ENCODE data around the gene HRH3.

HRH3 gene

GRCh38 chr20:62222266-62222850 is 2.3 kb upstream of the HRH3 start:
- ChIA-PET CTCF (no interaction called here), POLR2A (no interaction called here)
- no peak for TF ChIP-seq PKNOX1 (IDR thresholded peaks at IDR 0.05)
- TF ChIP-seq FOXM1 (IDR thresholded peaks at IDR 0.05; ENCODE audit: borderline replicate concordance) = no peak
- TF ChIP-seq BHLHE40 (IDR thresholded peaks at IDR 0.05; ENCODE audit: borderline replicate concordance) = no peak
- TF ChIP-seq ELF4 (IDR thresholded peaks at IDR 0.05) = no peak
- no peak for TF ChIP-seq FOXA1 (IDR thresholded peaks at IDR 0.05)
- no peak for TF ChIP-seq ARNT (IDR thresholded peaks at IDR 0.05)
- TF ChIP-seq TARDBP (IDR thresholded peaks at IDR 0.05) = no peak
- TF ChIP-seq SP1 (IDR thresholded peaks at IDR 0.05) = no peak
- no peak for TF ChIP-seq CTBP1 (IDR thresholded peaks at IDR 0.05; ENCODE audit: borderline replicate concordance)
- no peak for TF ChIP-seq ZNF384 (IDR thresholded peaks at IDR 0.05)
- no peak for TF ChIP-seq L3MBTL2 (conservative IDR thresholded peaks at IDR 0.05)
- no peak for DNase-seq (ENCODE audit: extremely low spot score)

GRCh38 chr20:62220666-62221568 is 839 bp upstream of the HRH3 start:
- ChIA-PET POLR2A (no interaction called here), CTCF (no interaction called here)
- no peak for DNase-seq (ENCODE audit: extremely low spot score)
- TF ChIP-seq ELF4 (IDR thresholded peaks at IDR 0.05) = no peak
- TF ChIP-seq FOXK2 (IDR thresholded peaks at IDR 0.05) = no peak
- TF ChIP-seq ARNT (IDR thresholded peaks at IDR 0.05) = no peak
- no peak for TF ChIP-seq L3MBTL2 (conservative IDR thresholded peaks at IDR 0.05)
- TF ChIP-seq TARDBP (IDR thresholded peaks at IDR 0.05) = no peak
- no peak for TF ChIP-seq FOXM1 (IDR thresholded peaks at IDR 0.05; ENCODE audit: borderline replicate concordance)
- TF ChIP-seq HDGF (IDR thresholded peaks at IDR 0.05; ENCODE audit: borderline replicate concordance) = no peak
- no peak for TF ChIP-seq SP1 (IDR thresholded peaks at IDR 0.05)
- TF ChIP-seq PKNOX1 (IDR thresholded peaks at IDR 0.05) = no peak

GRCh38 chr20:62219101-62219991 is 732 bp downstream of the HRH3 start:
- CTCF ChIA-PET = no interaction called here
- POLR2A ChIA-PET = no interaction called here
- TF ChIP-seq L3MBTL2 (conservative IDR thresholded peaks at IDR 0.05) (no peak), NFRKB (IDR thresholded peaks at IDR 0.05) (no peak), LEF1 (IDR thresholded peaks at IDR 0.05; ENCODE audit: borderline replicate concordance) (no peak), HDGF (IDR thresholded peaks at IDR 0.05; ENCODE audit: borderline replicate concordance) (no peak), ELF4 (IDR thresholded peaks at IDR 0.05) (no peak), ZNF384 (IDR thresholded peaks at IDR 0.05) (no peak), BHLHE40 (IDR thresholded peaks at IDR 0.05; ENCODE audit: borderline replicate concordance) (no peak), FOXM1 (IDR thresholded peaks at IDR 0.05; ENCODE audit: borderline replicate concordance) (no peak), FOXK2 (IDR thresholded peaks at IDR 0.05) (no peak), FOXA1 (IDR thresholded peaks at IDR 0.05) (no peak), SUZ12 (IDR thresholded peaks at IDR 0.05) (no peak), CTBP1 (IDR thresholded peaks at IDR 0.05; ENCODE audit: borderline replicate concordance) (no peak), TARDBP (IDR thresholded peaks at IDR 0.05) (no peak)
- DNase-seq (ENCODE audit: extremely low spot score) = no peak

GRCh38 chr20:62217913-62218773 is 1.9 kb downstream of the HRH3 start:
- POLR2A ChIA-PET = no interaction called here
- CTCF ChIA-PET = no interaction called here
- TF ChIP-seq CTBP1 (IDR thresholded peaks at IDR 0.05; ENCODE audit: borderline replicate concordance) = no peak
- TF ChIP-seq FOXK2 (IDR thresholded peaks at IDR 0.05) = no peak
- TF ChIP-seq L3MBTL2 (conservative IDR thresholded peaks at IDR 0.05) = no peak
- TF ChIP-seq ARNT (IDR thresholded peaks at IDR 0.05) = no peak
- TF ChIP-seq NFRKB (IDR thresholded peaks at IDR 0.05) = no peak
- TF ChIP-seq PKNOX1 (IDR thresholded peaks at IDR 0.05) = no peak
- no peak for TF ChIP-seq BHLHE40 (IDR thresholded peaks at IDR 0.05; ENCODE audit: borderline replicate concordance)
- no peak for TF ChIP-seq TARDBP (IDR thresholded peaks at IDR 0.05)
- TF ChIP-seq FOXM1 (IDR thresholded peaks at IDR 0.05; ENCODE audit: borderline replicate concordance) = no peak
- TF ChIP-seq FOXA1 (IDR thresholded peaks at IDR 0.05) = no peak
- TF ChIP-seq LEF1 (IDR thresholded peaks at IDR 0.05; ENCODE audit: borderline replicate concordance) = no peak
- TF ChIP-seq SP1 (IDR thresholded peaks at IDR 0.05) = no peak
- DNase-seq (ENCODE audit: extremely low spot score) = no peak

Data from HEK293T (cell line).